NK-92 (cell line): ENCODE measurements around the gene TRIM14.

Experiments used
- DNase-seq: peaks from one replicate; lab custom pipeline; 2025; ENCODE audit not compliant: unreplicated experiment; lab: John Stamatoyannopoulos, UW

Gene TRIM14

GRCh38 chr9:98056269-98057137 lies 62.5 kb downstream of the TRIM14 start, which contains the start of gene NANS:
NANS (plus strand) TSS chr9:98056732; CDS start chr9:98056809, 77 bp downstream.
- peak; percentile 37 for DNase-seq

- no peak for DNase-seq
These were observed 64.6 kb downstream of the TRIM14 start for GRCh38 chr9:98054376-98054951.

GRCh38 chr9:98050351-98050750 lies 68.7 kb downstream of the TRIM14 start:
- DNase-seq: no peak

GRCh38 chr9:98049288-98050072 lies 69.5 kb downstream of the TRIM14 start:
- no peak for DNase-seq

GRCh38 chr9:98047002-98047401 lies 72.0 kb downstream of the TRIM14 start:
- DNase-seq: no peak

GRCh38 chr9:98046180-98046543 lies 72.9 kb downstream of the TRIM14 start:
- no peak for DNase-seq

- no peak for DNase-seq
These were observed 73.5 kb downstream of the TRIM14 start for GRCh38 chr9:98045234-98046179.

GRCh38 chr9:98043915-98044314 lies 75.1 kb downstream of the TRIM14 start:
- no peak for DNase-seq

- no peak for DNase-seq
These were observed 78.8 kb downstream of the TRIM14 start for GRCh38 chr9:98040212-98040611.

GRCh38 chr9:98039607-98040017 lies 79.4 kb downstream of the TRIM14 start:
- no peak for DNase-seq

- no peak for DNase-seq
These were observed 80.1 kb downstream of the TRIM14 start for GRCh38 chr9:98038958-98039357.

GRCh38 chr9:98037357-98037756 lies 81.7 kb downstream of the TRIM14 start:
- DNase-seq: no peak

GRCh38 chr9:98034593-98035546 lies 84.2 kb downstream of the TRIM14 start:
- peak; percentile 48 for DNase-seq

- no peak for DNase-seq
These were observed 87.1 kb downstream of the TRIM14 start for GRCh38 chr9:98031935-98032334.

- DNase-seq: no peak
These were observed 87.9 kb downstream of the TRIM14 start for GRCh38 chr9:98031169-98031568.

- DNase-seq: no peak
These were observed 94.3 kb downstream of the TRIM14 start for GRCh38 chr9:98024702-98025101.

GRCh38 chr9:98022447-98022846 lies 96.6 kb downstream of the TRIM14 start:
- DNase-seq: no peak

- no peak for DNase-seq
These were observed 97.5 kb downstream of the TRIM14 start for GRCh38 chr9:98021306-98022040.
